Measurements from ENCODE around the gene ASZ1.

ASZ1 gene

GRCh38 chr7:117401293-117402002, 25.8 kb downstream of the ASZ1 start:
- no peak for DNase-seq

DNA sequence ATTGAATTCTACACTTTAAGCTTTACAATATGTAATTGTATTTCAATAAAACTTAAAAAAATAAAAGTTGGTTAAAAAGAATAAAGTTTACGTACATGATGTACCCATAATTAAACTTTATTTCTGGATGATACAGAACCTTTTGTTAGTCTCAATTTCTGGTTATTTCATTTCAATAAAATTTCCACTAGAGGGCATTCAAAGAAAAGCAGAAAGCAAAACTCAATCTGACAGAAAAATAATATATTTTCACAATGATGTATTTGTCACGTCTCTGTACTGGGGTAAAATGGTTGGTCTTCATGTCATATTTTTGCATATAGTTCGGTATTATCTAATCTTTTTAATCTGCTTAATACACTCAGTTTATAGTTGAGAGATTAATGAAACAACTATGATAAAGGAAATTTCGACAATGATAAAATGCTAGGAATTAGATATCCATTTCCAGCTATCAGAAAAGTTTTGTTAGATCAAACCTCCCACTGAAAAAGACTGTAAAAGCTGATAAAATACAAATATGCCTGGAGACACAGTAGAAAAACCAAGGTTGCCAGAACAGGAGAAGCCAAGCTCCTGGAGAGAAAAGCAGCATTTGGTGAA, 27.4 kb downstream of the ASZ1 start:
- DNase-seq = peak; percentile 19 to 43

DNA sequence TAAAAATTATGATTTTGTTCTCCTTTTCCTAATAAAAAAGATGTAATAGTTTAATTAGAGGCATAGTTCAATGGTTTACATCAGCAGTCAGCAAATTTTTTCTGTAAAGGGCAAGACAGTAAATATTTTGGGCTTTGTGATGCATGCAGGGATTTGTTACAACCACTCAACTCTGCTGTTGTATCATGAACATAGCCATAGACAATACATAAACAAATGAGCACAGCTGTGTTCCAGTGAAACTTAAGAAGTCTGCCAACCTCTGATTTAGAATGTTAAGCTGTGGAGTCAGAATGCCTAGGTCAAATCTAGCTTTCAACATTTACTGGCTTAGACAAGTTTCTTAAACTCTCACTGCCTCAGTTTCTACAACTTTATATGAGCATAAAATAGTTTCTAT, 31.6 kb downstream of the ASZ1 start:
- DNase-seq = no peak

GRCh38 chr7:117393781-117394180, 33.5 kb downstream of the ASZ1 start:
- no peak for DNase-seq

GRCh38 chr7:117389871-117390270, 37.4 kb downstream of the ASZ1 start:
- no peak for DNase-seq

DNA sequence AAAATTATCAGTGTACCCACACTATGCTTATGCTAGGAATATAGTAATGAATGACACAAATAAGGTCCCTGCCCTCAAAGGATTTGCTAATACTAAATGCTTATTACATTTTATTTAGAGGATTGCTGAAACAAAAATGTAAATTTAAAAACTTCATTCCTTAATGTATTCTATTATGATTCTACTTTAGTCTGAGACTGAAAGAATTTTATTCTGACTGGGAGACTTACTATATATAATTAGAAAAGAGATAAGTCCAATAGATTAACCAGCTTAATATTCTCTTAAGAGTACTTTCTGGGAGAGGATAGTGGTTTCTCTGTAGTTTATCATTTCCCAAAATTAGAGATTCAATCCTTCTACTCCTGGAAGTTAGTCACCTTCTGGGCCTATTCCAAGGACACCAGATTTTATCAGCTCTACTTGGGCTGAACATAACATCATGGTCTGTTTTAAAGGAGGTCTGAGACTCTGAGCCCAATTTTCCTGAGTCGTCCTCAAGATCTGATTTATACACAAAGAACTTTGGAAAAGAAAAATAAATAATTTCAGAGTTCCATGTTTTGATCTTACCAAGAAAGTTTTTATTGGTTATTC, 41.1 kb downstream of the ASZ1 start:
- no peak for DNase-seq

DNA sequence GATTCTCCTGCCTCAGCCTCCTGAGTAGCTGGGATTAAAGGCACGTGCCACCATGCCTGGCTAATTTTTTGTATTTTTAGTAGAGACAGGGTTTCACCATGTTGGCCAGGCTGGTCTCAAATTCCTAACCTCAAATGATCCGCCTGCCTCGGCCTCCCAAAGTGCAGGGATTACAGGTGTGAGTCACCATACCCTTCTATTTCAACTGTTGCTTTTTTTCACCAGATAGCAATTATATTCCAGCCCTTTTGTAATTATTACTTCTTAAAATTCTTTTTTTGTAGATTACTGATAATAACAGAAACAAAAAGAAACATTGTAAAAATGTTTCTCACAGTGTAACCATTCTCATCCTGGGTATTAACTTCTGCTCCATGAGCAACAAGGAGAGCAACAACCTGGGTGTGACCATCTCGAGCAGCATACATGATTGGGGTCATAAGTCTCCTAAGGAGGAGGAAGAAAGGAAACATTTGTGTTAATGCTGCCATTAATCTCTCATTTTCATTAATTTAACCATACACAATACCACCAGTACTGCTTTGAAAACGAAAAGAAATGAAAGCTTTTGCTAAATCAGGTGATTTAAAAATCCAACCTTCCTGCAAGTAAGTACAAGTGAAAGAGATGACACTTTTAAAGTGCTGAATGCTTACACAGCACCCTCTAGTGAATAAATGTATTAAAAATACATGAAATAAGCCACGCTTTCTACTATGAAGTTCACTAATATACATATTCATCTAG, 41.8 kb downstream of the ASZ1 start:
- DNase-seq = peak; percentile 11 to 32

DNA sequence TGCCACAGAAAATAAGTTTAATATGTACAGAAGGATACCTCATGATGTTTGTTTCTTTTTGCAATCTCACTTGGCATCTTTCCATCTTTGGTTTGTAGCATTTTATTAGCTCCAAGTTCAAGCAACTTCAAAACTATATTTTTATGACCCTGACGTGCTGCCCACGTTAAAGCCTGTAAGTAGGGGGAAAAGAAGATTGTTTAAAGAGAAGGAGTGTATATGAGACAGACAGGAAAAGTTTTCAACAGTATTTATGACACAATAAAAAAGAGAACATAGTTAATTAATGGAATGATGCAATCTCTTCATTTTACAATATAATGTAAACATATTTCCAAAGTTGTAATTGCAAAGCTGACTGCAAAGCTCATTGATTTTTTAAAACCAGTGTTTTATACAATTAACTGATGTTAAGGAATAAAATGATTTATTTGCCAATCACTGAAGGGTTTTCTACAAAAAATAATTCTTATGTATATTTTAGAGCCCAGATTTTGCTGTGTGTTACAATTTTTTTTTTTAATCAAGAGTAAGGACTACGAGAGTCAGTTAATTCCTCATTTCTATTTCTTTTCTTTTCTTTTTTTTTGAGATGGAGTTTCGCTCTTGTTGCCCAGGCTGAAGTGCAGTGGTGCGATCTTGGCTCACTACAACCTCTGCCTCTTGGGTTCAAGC, 42.5 kb downstream of the ASZ1 start:
- DNase-seq = no peak

DNA sequence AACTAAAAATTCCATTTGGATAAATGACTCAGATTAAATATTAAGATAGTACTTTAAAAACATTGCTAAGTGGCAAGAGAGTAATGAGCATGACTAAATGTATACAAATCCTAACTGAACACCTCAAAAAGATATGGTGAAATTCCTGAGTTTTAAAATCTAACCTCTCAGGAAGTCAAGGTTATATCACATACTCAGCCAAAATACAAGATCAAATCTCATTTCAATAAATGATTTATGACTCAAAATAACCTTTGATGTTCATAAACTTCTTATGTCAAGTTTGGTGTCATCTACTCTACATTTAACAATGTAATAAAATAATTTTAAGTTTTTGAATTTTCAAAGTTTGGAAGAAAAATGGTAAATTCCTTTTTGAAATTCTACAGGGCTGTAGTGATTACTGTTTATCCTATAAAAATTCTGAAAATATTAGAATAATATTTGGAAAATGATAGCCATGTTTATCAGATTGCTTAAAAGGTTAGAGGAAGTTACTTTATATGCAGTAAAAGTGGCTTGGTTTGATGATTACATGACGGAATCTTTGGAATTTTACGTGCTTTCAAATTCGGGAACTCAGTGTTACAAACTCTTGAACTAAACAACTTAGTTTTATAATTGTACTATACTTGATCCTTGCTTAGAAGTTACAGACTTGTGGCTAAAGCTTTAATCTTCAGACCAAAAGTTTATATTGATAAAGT, 43.7 kb downstream of the ASZ1 start:
- no peak for DNase-seq

GRCh38 chr7:117383046-117383445, 44.2 kb downstream of the ASZ1 start:
- no peak for DNase-seq

DNA sequence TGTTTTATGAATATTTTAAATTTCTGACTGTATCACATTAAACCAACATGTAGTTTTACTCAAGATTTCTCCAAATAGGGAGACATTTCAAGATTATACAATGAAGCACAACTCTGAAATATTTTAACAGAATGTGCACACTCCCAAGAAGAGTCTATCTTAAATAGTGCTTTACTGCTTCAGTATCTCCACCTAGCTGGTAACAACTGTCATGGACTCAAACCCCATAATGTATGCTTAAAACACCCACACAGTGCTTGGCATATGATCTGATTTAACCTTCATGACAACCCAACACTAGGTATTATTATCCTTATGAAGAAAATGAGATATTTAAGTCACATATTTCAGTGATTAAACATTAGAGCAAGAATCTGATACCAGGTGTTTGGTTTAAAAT, 45.9 kb downstream of the ASZ1 start:
- DNase-seq = no peak

- DNase-seq = no peak
Measured at GRCh38 chr7:117375380-117375779, 51.9 kb downstream of the ASZ1 start.

DNA sequence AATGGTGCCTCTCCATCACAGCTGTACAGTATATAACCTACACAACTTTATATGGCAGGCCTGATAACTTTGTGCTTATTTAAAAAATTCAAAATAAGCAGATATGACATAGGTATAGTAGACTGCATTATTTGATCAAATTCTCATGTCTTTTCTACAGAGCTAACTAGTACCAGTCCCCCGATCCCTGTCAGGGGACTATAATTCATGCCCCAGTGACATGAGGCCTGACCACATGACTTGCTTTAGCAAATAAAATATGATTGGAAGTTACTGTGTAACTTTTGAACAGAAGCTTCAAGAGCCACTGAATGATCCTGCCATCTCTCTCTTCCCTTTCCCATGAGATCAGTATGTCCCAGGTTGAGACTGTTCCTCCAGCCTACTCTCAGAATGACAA, 55.2 kb downstream of the ASZ1 start:
- DNase-seq = no peak

DNA sequence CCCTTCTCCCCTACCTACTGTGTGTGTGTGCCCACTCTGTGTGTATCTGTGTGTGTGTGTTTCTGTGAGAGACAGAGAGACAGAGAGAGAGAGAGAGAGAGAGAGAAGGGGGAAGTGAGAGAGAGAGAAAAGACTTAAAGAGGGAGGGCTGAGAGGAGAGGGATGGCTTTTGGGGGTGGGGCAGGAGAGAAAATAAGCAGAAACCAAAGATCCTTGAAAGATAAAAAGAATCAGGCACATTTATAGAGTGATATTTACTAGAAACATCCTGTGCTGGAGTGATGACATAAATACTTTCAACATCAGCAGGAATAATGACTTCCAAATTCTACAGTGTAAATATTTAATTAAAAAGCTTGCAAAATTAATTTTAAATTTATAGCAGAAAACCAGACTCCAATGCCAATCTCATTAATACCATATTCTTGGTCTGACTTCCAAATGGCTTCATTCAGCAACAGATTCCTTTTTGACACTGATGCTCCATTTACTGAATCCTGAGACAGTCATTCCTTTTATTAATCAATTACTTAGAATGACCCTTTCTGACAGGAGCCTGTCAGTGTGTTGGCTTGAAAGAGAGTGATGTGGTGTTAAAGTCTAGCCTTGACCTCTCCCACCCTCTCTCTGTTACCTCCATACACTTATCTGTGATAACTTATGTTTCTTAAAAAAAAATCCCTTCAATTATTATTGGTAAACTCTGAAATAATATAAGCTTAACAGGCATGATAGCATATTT, 62.8 kb downstream of the ASZ1 start:
- DNase-seq = no peak

DNA sequence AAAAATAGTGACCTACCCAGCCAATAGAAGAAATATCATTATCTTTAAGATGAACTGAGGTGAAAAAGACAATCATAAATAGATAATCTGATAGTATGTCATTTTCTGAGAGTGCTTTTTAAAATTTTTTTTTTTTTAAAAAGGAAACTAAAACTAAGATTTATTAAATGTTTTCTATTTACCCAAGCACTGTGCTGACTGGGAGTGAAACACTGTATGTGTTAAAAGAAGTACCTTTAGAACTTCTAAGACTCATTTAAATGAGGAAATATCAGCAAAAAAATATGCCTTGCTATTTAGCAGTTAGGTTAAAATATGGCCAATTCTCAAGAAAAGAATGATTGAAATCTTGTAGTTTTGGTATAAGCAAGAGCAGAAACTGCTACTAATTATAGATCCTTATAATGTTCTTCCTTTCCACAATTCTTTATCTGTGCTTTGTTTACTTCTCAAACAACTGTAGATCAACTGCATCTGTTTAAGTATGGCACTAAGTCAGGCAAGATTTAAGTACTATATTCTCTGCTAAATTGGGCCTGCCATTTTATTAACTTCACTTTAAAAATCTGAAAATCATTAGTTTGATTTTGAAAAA, 64.9 kb downstream of the ASZ1 start:
- no peak for DNase-seq

GRCh38 chr7:117350027-117350426, 77.3 kb downstream of the ASZ1 start:
- no peak for DNase-seq

- DNase-seq = no peak
Measured at GRCh38 chr7:117349570-117349969, 77.7 kb downstream of the ASZ1 start.

GRCh38 chr7:117347962-117348672, 79.2 kb downstream of the ASZ1 start:
- DNase-seq = no peak

- no peak for DNase-seq
Measured at GRCh38 chr7:117347480-117347879, 79.8 kb downstream of the ASZ1 start.

DNA sequence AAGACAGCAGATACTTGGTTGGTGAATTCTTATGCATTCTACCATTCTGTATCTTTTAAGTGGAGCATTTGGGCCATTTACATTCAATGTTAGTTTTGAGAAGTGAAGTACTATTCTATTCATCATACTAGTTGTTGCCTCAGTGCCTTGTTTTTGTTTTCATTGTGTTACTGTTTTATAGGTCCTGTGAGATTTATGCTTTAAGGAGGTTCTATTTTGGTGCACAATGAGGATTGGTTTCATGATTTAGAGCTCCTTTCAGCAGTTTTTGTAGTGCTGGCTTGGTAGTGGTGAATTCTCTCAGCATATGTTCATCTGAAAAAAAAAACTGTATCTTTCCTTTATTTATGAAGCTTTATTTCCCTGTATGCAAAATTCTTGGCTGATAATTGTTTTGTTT, 81.1 kb downstream of the ASZ1 start:
- DNase-seq = no peak

DNA sequence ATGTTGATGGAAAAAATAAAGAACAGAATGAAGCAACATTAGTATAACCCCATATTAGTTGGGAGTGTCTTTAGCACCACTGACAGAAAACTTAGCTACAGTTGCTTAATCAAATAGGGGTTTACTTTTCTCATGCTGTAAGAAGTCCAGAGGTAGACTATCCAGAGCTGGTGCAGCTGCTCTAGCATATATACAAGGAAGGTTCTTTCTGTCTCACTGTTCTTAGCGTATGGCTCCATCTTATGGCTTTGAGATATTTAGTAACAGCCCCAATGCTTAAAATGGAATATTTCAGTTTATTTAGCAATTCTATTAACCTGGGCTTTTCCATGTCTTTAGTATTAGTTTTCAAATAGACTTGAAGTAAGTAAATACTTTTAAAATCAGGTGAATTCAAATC, 89.3 kb downstream of the ASZ1 start:
- no peak for DNase-seq
